Testis (tissue), 2 donors: Measurements from ENCODE around the gene SUGP2.

Experiments used
- POLR2A ChIP-seq: fragments of 450-650 bp; IDR thresholded peaks from one replicate; pipeline ENCODE4 v1.6.1; 2017; ENCODE audit warnings: antibody characterized with exemption, mild to moderate bottlenecking, moderate library complexity
- TF ChIP-seq, protein P1 (sequence below), 3 experiments: fragments of 450-650 bp in 2 of 3; fragments of 200-600 bp in 1 of 3; sonication (generic) in 1 of 3; IDR thresholded peaks; one replicate each; pipeline ENCODE4 v1.5.1; 2016 to 2019; ENCODE audit warnings: antibody characterized with exemption in 3 of 3, mild to moderate bottlenecking in 2 of 3, moderate library complexity in 1 of 3

DNA sequence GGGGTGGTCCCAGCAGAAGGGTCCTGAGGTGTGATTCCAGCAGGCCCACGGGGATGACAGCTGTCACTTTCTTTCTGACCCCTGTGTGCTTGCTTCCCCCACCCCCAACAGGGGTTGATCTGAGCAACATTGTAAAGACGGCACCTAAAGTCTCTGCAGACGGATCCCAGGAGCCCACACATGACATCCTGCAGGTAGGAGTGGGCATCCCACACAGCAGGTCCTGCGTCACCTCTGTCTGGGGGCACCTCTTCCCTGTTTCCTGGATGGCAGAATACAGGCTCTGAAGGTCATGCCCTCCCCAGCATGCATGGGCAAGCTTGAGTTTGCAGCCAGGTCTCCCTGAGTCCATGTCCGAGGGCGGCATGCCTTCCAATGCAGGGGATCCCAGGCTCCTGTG lies 10.6 kb upstream of the SUGP2 start:
- TF ChIP-seq, protein P1, sequence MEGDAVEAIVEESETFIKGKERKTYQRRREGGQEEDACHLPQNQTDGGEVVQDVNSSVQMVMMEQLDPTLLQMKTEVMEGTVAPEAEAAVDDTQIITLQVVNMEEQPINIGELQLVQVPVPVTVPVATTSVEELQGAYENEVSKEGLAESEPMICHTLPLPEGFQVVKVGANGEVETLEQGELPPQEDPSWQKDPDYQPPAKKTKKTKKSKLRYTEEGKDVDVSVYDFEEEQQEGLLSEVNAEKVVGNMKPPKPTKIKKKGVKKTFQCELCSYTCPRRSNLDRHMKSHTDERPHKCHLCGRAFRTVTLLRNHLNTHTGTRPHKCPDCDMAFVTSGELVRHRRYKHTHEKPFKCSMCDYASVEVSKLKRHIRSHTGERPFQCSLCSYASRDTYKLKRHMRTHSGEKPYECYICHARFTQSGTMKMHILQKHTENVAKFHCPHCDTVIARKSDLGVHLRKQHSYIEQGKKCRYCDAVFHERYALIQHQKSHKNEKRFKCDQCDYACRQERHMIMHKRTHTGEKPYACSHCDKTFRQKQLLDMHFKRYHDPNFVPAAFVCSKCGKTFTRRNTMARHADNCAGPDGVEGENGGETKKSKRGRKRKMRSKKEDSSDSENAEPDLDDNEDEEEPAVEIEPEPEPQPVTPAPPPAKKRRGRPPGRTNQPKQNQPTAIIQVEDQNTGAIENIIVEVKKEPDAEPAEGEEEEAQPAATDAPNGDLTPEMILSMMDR (IDR thresholded peaks at IDR 0.05), result no peak
- TF ChIP-seq POLR2A, result no peak
